ENCODE results near the gene EHMT2.
"Not testable (repeated sequence)": the region's sequence is repeated elsewhere in the genome, so short reads cannot be mapped to it uniquely, and the experiment has no call there.

Gene EHMT2

DNA sequence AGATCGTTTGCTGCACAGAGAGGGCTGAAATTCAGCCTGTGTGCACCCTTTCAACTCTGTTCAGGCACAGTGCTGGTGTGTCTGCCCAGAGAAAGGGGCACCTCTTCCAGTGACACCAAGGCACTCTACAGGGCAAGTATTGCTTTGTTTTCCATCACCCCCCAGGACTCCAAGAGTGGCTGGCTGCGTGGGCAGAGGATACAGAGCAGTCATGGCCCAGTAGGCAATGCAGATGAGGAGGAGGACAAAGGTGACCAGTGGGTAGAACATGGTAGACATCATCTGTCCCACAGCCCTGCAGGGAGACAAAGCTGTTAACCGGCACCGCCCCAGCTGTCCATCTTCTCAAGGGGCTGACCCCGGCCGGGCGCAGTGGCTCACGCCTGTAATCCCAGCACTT is 28.2 kb downstream of the EHMT2 start:
- DNase-seq = no peak

- DNase-seq = not testable (repeated sequence)
Observed at GRCh38 chr6:31868658-31868971, 28.9 kb downstream of the EHMT2 start.

- DNase-seq = no peak
Observed at GRCh38 chr6:31865205-31866118, 32.0 kb downstream of the EHMT2 start.

DNA sequence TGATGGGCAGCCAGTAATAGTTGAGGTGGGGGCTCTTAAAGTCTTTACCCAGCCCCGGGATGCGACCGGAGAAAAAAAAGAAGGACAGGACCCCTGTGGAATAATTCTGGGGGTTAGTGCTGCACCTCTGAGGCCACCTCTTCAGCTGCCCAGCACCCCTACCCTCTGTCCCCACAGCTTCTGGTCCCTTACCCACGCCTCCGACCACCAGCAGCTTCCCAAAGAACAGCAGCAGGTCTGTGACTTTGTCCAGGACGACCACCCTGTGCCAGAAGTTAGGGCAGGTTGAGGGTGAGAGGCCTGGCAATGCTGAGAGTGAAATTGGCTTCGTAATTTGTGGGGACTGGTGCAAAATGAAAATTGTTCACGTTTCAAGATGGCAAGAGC is 32.7 kb downstream of the EHMT2 start:
- DNase-seq = no peak

GRCh38 chr6:31864123-31864562 is 33.4 kb downstream of the EHMT2 start:
- DNase-seq = not testable (repeated sequence)

DNA sequence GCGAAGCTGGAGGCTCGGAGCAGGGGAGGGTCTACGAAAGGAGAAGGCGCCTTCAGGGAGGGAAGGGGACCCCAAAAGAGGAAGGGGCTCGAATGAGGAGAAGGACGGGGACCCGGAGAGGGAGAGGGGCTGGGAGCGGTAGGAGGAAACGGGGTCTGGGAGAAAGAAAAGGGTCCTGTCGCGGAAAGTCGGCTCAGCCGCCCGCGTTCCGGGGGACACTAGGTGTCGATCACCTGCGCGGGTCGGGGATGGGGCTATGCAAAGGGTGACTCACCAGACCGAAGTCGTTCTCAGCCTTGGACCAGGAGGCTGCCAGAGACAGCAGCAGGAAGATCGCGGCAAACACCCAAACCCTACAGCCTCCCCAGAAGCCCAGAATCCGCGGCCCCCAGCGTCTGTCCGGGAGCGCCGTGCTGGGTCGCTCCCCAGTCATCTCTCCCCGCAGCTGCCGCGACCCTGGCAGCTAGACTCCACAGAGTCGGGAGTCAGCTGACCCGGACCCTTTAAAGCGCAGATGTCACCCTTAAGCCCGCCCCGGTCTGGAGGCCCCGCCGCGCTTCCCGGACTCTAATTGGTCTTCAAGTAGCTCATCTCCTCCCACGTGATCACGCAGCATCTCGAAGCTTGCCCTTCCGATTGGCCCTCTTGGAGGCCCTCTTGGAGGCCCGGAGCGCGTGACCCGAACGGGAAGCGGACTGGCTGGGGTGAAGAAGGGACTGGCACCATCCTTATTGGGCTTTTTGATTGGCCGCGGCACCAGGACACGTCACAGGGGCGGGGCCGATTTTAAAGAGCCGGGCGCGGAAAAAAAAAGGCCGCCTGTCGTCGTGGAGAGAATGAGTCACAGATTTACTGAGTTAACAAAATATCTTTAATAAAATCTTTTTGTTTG is 34.9 kb downstream of the EHMT2 start, which contains the start of gene NEU1:
NEU1 (minus strand) TSS at position 478 of the 892 bp plus-strand sequence; CDS start at position 433, 45 bp downstream.
- peak; percentile 98 for DNase-seq

DNA sequence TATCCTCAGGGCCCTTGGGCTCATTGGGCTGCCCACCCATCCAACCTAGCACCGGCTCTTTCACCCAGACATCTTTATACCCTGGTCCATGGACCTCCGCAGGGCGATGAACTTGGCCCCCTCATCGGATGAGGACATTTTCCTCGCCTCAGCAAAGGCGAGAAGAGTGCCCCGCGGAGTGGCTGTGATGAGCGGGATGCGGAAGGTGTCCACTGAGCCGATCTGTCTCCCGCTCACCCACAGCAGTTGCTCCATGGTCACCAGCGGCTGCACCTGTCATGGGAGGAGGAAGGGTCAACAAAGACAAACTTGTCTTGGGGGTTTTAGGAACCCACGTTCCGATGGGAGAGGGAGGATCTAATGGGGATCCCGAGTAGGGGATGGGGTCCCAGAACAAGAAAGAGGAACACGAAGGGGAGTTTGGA is 35.6 kb downstream of the EHMT2 start:
- DNase-seq = no peak

DNA sequence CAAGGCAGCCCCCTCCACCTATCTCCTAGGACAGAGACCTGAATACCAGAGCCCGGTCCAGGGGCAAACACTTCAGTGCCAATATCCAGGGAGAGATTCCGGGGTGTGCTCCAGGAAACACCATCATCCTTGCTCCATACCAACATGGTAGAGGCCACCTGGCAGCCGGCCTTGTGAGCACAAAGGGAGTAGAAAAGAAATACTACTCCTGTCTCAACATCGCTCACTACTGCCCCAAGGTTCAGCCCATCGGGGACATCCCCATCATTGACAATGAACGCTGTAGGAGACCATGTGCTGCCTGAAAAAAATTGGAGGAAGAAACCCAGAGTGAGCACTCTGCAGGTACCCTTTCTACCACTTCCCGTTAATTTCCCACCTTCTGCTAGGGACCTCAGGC is 36.3 kb downstream of the EHMT2 start:
- DNase-seq = no peak

GRCh38 chr6:31860349-31860748 is 37.1 kb downstream of the EHMT2 start:
- no peak for DNase-seq

DNA sequence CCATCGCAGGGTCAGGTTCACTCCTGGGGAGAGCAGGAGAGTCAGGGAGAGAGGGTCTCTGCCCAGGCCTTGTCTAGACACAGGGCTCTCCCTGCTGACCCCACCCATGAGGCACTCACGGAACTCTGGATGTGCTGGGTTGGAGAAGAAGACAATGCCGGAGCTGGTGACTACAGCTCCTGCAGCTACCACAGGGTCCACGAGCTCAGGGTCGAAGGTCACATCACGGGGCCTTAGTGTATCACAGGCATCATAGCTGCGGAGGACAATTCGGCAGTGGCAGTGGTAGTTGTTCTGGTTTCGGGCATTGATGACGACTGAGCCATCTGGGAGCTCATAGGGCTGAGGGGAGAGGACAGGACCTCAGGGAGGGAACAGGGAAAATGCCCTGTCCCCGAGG is 37.6 kb downstream of the EHMT2 start:
- DNase-seq = no peak

- no peak for DNase-seq
Observed at GRCh38 chr6:31858707-31859106, 38.8 kb downstream of the EHMT2 start.

DNA sequence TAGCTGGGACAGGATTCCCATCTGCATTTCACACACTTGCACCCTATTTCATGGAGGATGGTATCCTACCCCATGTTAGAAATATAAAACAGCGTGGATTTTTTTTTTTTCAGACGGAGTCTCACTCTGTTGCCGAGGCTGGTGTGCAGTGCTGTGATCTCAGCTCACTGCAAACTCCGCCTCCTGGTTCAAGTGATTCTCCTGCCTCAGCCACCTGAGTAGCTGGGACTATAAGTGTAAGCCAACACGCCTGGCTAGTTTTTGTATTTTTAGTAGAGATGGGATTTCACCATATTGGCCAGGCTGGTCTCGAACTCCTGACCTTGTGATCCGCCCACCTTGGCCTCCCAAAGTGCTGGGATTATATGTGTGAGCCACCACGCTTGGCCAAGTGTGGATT is 39.7 kb downstream of the EHMT2 start:
- DNase-seq = not testable (repeated sequence)

GRCh38 chr6:31851980-31852718 is 45.3 kb downstream of the EHMT2 start:
- not testable (repeated sequence) for DNase-seq

GRCh38 chr6:31851485-31851832 is 46.0 kb downstream of the EHMT2 start:
- no peak for DNase-seq

GRCh38 chr6:31850765-31851484 is 46.6 kb downstream of the EHMT2 start:
- no peak for DNase-seq

GRCh38 chr6:31847276-31847978 is 50.1 kb downstream of the EHMT2 start:
- no peak for DNase-seq

DNA sequence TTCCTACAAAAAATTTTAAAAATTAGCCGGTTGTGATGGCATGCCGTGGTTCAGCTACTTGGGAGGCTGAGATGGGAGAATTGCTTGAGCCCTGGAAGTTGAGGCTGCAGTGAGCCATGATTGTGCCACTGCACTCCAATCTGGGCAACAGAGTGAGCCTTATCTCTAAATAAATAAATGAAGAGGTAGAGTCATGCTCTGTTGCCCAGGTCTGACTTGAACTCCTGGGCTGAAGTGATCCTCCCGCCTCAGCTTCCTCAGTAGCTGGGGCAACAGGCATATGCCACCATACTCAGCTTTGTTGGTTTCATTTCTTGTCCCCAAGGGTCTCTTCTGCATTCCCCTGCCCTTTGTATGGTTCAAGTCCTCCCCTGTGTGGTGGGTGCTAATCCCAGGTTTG is 53.0 kb downstream of the EHMT2 start:
- no peak for DNase-seq

DNA sequence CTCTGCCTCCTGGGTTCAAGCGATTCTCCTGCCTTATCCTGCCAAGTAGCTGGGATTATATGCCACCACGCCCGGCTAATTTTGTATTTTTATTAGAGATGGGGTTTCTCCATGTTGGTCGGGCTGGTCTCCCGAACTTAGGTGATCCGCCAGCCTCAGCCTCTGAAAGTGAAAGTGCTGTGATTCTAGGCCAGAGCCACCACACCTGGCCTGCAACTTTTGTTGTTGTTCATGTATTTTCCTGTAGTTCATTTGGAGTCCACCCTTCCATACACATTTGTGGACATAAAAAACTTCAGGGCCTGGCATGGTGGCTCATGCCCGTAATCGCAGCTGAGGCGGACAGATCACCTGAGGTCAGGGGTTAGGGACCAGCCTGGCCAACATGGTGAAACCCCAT is 55.4 kb downstream of the EHMT2 start:
- no peak for DNase-seq

GRCh38 chr6:31839779-31840126 is 57.7 kb downstream of the EHMT2 start:
- not testable (repeated sequence) for DNase-seq

GRCh38 chr6:31838968-31839367 is 58.5 kb downstream of the EHMT2 start:
- no peak for DNase-seq

- DNase-seq = not testable (repeated sequence)
Observed at GRCh38 chr6:31838114-31838553, 59.4 kb downstream of the EHMT2 start.
